Natural killer cell (primary cell): ENCODE data around the gene PARD6B. TPM values are rescaled to one million over a fixed set of nuclear protein-coding genes. Genes with fewer than 3 reads are reported as not detected.

Experiments
- ATAC-seq, 3 donors: fragments of 150-1000 bp in 2 of 3; fragments of 200-7000 bp in 1 of 3; cut with Tn5 transposase; 1 replicate in 1 of 3; 2 replicates in 2 of 3; pipeline ENCODE4 v1.10.0; 2021; ENCODE audit warnings: mild to moderate bottlenecking in 2 of 3, moderate library complexity in 2 of 3
- DNase-seq, 2 donors: peaks; one replicate each; pipeline versions ENCODE4 v3.0.0 to v3.0.0-alpha.2; 2013 to 2021; ENCODE audit warnings: mixed read lengths in 1 of 2
- H3K27ac ChIP-seq: one replicate; pipeline ENCODE4 v1.5.1; 2013; ENCODE audit warnings: mild to moderate bottlenecking, low read length
- H3K27me3 ChIP-seq: one replicate; pipeline ENCODE4 v1.6.1; 2013; ENCODE audit warnings: low read length; ENCODE audit not compliant: control insufficient read depth, insufficient read depth
- H3K36me3 ChIP-seq: one replicate; pipeline ENCODE4 v1.6.1; 2013; ENCODE audit warnings: low read length; ENCODE audit not compliant: control insufficient read depth, insufficient read depth
- H3K4me1 ChIP-seq: one replicate; pipeline ENCODE4 v1.6.1; 2013; ENCODE audit warnings: low read length; ENCODE audit not compliant: control insufficient read depth, insufficient read depth
- H3K4me3 ChIP-seq: one replicate; pipeline ENCODE4 v1.5.1; 2013; ENCODE audit warnings: low read length
- H3K9me3 ChIP-seq: one replicate; pipeline ENCODE4 v1.6.1; 2013; ENCODE audit warnings: low read length; ENCODE audit not compliant: control insufficient read depth, insufficient read depth
- H3K27ac Mint-ChIP-seq, 2 donors: one replicate each; pipeline ENCODE4 v1.8.0; 2022; ENCODE audit warnings: mild to moderate bottlenecking in 2 of 2, mixed read lengths in 2 of 2, moderate library complexity in 1 of 2
- H3K27me3 Mint-ChIP-seq, 2 donors: one replicate each; pipeline ENCODE4 v1.8.0; 2022; ENCODE audit warnings: low read depth in 2 of 2, mixed read lengths in 2 of 2
- H3K36me3 Mint-ChIP-seq: one replicate; pipeline ENCODE4 v1.8.0; 2022; ENCODE audit warnings: mixed read lengths
- H3K4me1 Mint-ChIP-seq, 2 donors: one replicate each; pipeline ENCODE4 v1.8.0; 2022; ENCODE audit warnings: mixed read lengths in 2 of 2
- H3K4me3 Mint-ChIP-seq: one replicate; pipeline ENCODE4 v1.8.0; 2022; ENCODE audit warnings: mild to moderate bottlenecking, moderate library complexity, mixed read lengths
- H3K9me3 Mint-ChIP-seq, 2 donors: one replicate each; pipeline ENCODE4 v1.8.0; 2022; ENCODE audit warnings: mixed read lengths in 2 of 2
- CTCF ChIP-seq: fragments of 200-600 bp; IDR thresholded peaks from one replicate; pipeline ENCODE4 v1.8.0; 2022; ENCODE audit warnings: antibody characterized with exemption
- WGBS: methylation state at CpG from one replicate; pipeline ENCODE4 v1.1.7; 2013; ENCODE audit warnings: missing lambda C conversion rate; ENCODE audit not compliant: insufficient coverage; 5-methylcytosine and 5-hydroxymethylcytosine counted together
- intact Hi-C: fragments of 100-400 bp; cut with micrococcal nuclease; formaldehyde crosslinking; loops from one replicate; pipeline ENCODE4 v1.14.2; 2022
- total RNA-seq, 4 donors: library from RNA; stranded (reverse); fragments of 120-200 nt in 1 of 4; gene quantifications; one replicate each; pipeline versions ENCODE4 v1.2.3 to v1.2.4, GENCODE V29; 2013 to 2022

The PARD6B gene
- total RNA-seq, 3 donors from 2014 or later (not counting 1 experiment from before 2014, with no cell fraction given): 1.5 to 5.0 (median 4.1) TPM

GRCh38 chr20:50704514-50704913, 26.9 kb upstream of the PARD6B start:
- 89% methylated on average over 3 of the region's 4 CpGs for WGBS
- Histone ChIP-seq H3K9me3 (no peaks in the 10 kb centered on the region), H3K4me1 (no peaks in the 10 kb centered on the region), H3K27ac (no peak overlapping the region), H3K36me3 (no peaks in the 10 kb centered on the region), H3K4me3 (no peak overlapping the region), H3K27me3 (no peaks in the 10 kb centered on the region)
- DNase-seq (no peak), ATAC-seq (no peak)
- Mint-ChIP-seq H3K4me3 (no peak overlapping the region), H3K27me3 (peaks cover 14 to 15% of the 10 kb centered on the region in 2 donors), H3K4me1 (no peaks in the 10 kb centered on the region), H3K36me3 (no peaks in the 10 kb centered on the region), H3K9me3 (no peaks in the 10 kb centered on the region), H3K27ac (no peak overlapping the region)
- intact Hi-C loops: no loop called here
- no peak for TF ChIP-seq CTCF

GRCh38 chr20:50704971-50705370, 26.4 kb upstream of the PARD6B start:
- 76% methylated on average over 1 of the region's 1 CpG for WGBS
- Mint-ChIP-seq H3K4me1 (no peaks in the 10 kb centered on the region), H3K36me3 (no peaks in the 10 kb centered on the region), H3K27ac (no peak overlapping the region), H3K27me3 (peaks cover 14 to 15% of the 10 kb centered on the region in 2 donors), H3K9me3 (no peaks in the 10 kb centered on the region), H3K4me3 (no peak overlapping the region)
- ATAC-seq (no peak), DNase-seq (no peak)
- no peaks in the 10 kb centered on the region for H3K4me1 ChIP-seq
- H3K9me3 ChIP-seq: no peaks in the 10 kb centered on the region
- no peaks in the 10 kb centered on the region for H3K27me3 ChIP-seq
- H3K27ac ChIP-seq: no peak overlapping the region
- H3K36me3 ChIP-seq: no peaks in the 10 kb centered on the region
- TF ChIP-seq CTCF: no peak
- intact Hi-C loops: no loop called here
- H3K4me3 ChIP-seq: no peak overlapping the region

- H3K36me3 ChIP-seq: no peaks in the 10 kb centered on the region
- ATAC-seq: no peak
- no peak overlapping the region for H3K27ac Mint-ChIP-seq
- no peaks in the 10 kb centered on the region for H3K27me3 ChIP-seq
- intact Hi-C loops: no loop called here
- no peaks in the 10 kb centered on the region for H3K4me1 Mint-ChIP-seq
- TF ChIP-seq CTCF: no peak
- no peak overlapping the region for H3K4me3 Mint-ChIP-seq
- H3K27ac ChIP-seq: no peak overlapping the region
- DNase-seq: no peak
- H3K9me3 Mint-ChIP-seq: no peaks in the 10 kb centered on the region
- no peak overlapping the region for H3K4me3 ChIP-seq
- WGBS: 90% methylated on average over 5 of the region's 8 CpGs
- no peaks in the 10 kb centered on the region for H3K36me3 Mint-ChIP-seq
- H3K4me1 ChIP-seq: no peaks in the 10 kb centered on the region
- H3K9me3 ChIP-seq: no peaks in the 10 kb centered on the region
- peaks cover 25 to 43% of the 10 kb centered on the region in 2 donors for H3K27me3 Mint-ChIP-seq
These were observed 22.3 kb upstream of the PARD6B start for GRCh38 chr20:50708845-50709635.

- DNase-seq (no peak), ATAC-seq (no peak)
- Mint-ChIP-seq H3K9me3 (no peaks in the 10 kb centered on the region), H3K27me3 (peaks cover 25 to 42% of the 10 kb centered on the region in 2 donors), H3K27ac (no peak overlapping the region), H3K4me3 (no peak overlapping the region), H3K36me3 (no peaks in the 10 kb centered on the region), H3K4me1 (no peaks in the 10 kb centered on the region)
- Histone ChIP-seq H3K27ac (no peak overlapping the region), H3K4me1 (no peaks in the 10 kb centered on the region), H3K36me3 (no peaks in the 10 kb centered on the region), H3K4me3 (no peak overlapping the region), H3K9me3 (no peaks in the 10 kb centered on the region), H3K27me3 (no peaks in the 10 kb centered on the region)
- 72% methylated on average over 5 of the region's 5 CpGs for WGBS
- TF ChIP-seq CTCF: no peak
- intact Hi-C loops: no loop called here
These were observed 21.8 kb upstream of the PARD6B start for GRCh38 chr20:50709636-50709973.
